22Rv1 (cell line): ENCODE results near the gene PMEPA1.

Experiments
- H3K27ac ChIP-seq: fragments of 450-650 bp; 2 replicates; pipeline ENCODE4 v1.5.1; 2017
- ZFX ChIP-seq: fragments of 450-650 bp; IDR thresholded peaks from 2 replicates; pipeline ENCODE4 v1.6.1; 2017; ENCODE audit warnings: antibody characterized with exemption, borderline replicate concordance
- TF ChIP-seq, protein P1 (sequence below): fragments of 450-650 bp; IDR thresholded peaks from 2 replicates; pipeline ENCODE4 v1.5.1; 2017; ENCODE audit warnings: mild to moderate bottlenecking

The PMEPA1 gene

GRCh38 chr20:57614490-57615444 lies 95.0 kb downstream of the PMEPA1 start:
- TF ChIP-seq, protein P1, sequence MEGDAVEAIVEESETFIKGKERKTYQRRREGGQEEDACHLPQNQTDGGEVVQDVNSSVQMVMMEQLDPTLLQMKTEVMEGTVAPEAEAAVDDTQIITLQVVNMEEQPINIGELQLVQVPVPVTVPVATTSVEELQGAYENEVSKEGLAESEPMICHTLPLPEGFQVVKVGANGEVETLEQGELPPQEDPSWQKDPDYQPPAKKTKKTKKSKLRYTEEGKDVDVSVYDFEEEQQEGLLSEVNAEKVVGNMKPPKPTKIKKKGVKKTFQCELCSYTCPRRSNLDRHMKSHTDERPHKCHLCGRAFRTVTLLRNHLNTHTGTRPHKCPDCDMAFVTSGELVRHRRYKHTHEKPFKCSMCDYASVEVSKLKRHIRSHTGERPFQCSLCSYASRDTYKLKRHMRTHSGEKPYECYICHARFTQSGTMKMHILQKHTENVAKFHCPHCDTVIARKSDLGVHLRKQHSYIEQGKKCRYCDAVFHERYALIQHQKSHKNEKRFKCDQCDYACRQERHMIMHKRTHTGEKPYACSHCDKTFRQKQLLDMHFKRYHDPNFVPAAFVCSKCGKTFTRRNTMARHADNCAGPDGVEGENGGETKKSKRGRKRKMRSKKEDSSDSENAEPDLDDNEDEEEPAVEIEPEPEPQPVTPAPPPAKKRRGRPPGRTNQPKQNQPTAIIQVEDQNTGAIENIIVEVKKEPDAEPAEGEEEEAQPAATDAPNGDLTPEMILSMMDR: no peak
- no peak for TF ChIP-seq ZFX
- no peak overlapping the region for H3K27ac ChIP-seq

- H3K27ac ChIP-seq: no peak overlapping the region
- TF ChIP-seq ZFX: no peak
- TF ChIP-seq, protein P1: no peak
Measured at GRCh38 chr20:57613481-57613921, 96.3 kb downstream of the PMEPA1 start.

GRCh38 chr20:57612916-57613315 lies 96.9 kb downstream of the PMEPA1 start:
- TF ChIP-seq ZFX: no peak
- TF ChIP-seq, protein P1: no peak
- no peak overlapping the region for H3K27ac ChIP-seq

DNA sequence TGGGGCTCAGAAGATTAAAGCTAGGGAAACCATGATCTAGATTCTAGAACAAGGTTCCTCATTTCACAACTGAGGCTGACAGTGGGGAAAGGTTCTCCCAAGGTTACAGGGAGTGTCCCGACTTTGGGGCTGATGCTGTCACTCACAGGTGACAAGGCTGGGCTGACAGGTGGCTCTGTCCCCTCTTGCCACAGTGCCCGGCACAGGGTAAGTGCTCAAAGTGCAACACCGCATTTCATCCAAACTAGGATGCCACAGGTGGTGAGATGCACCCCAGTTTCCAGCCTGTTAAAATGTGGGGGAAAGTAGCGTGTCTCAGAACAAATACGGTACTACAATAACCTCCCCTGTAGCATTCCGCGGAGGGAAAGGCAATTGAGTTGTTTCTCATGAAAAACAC lies 97.4 kb downstream of the PMEPA1 start:
- no peak overlapping the region for H3K27ac ChIP-seq
- TF ChIP-seq, protein P1: no peak
- TF ChIP-seq ZFX: no peak

- TF ChIP-seq ZFX: no peak
- TF ChIP-seq, protein P1: no peak
- no peak overlapping the region for H3K27ac ChIP-seq
Measured at GRCh38 chr20:57611586-57612311, 98.1 kb downstream of the PMEPA1 start.

DNA sequence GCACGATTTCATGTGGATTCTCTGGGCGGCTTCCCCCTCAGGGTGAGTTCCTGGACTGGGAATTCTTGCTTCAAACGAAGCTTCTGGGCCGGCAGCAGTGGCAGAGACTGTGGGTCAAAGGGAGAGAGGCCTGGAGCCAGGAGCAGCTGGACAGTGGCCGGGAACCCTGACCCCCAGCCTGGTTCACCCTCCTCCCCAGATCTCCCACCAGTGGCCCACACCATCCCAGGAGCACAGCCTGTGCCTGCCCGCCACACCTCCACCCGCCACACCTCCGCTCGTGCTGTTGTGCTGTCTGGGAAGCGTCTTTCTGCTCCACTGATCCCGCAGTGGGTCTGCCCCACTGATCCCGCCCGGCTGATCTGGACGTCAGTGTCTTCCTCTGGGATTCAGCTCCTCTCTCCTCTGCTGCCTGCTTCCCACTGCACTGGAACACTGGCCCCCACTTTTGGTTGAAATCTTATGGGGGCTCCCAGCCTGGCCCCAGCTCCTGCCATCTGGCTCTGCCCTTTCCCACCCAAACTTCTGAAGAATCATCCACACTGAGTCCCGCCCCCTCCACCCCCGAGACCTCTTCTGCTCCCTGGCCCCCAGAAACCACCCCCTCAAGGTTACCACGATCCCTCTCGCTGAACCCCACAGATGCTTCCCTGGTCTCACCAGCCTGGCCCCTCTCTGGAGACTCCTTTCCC lies 99.4 kb downstream of the PMEPA1 start:
- H3K27ac ChIP-seq: no peak overlapping the region
- no peak for TF ChIP-seq ZFX
- TF ChIP-seq, protein P1: no peak
